HEK293 (cell line): ENCODE measurements around the gene HELQ.

Source experiments
- EGR2 ChIP-seq: fragments of 450-650 bp; formaldehyde crosslinking; IDR thresholded peaks from 2 replicates; pipeline ENCODE4 v1.5.1; 2016; ENCODE audit warnings: low read depth, missing biosample characterization, missing genetic modification characterization
- GLI2 ChIP-seq: fragments of 450-650 bp; formaldehyde crosslinking; IDR thresholded peaks from 2 replicates; pipeline ENCODE4; 2017; ENCODE audit warnings: missing biosample characterization, missing genetic modification characterization, low read depth, borderline replicate concordance
- HOXC10 ChIP-seq: sonication (generic); formaldehyde crosslinking; IDR thresholded peaks from 2 replicates; pipeline ENCODE4 v1.8.1; 2023; ENCODE audit warnings: mild to moderate bottlenecking, missing genetic modification reagents
- HOXD13 ChIP-seq: sonication (generic); formaldehyde crosslinking; IDR thresholded peaks from 2 replicates; pipeline ENCODE4 v1.8.0; 2022; ENCODE audit warnings: missing genetic modification reagents, borderline replicate concordance
- KLF16 ChIP-seq: fragments of 450-650 bp; formaldehyde crosslinking; IDR thresholded peaks from 2 replicates; pipeline ENCODE4 v1.5.1; 2017; ENCODE audit warnings: missing biosample characterization, missing genetic modification characterization
- OVOL3 ChIP-seq: fragments of 450-650 bp; formaldehyde crosslinking; IDR thresholded peaks from 2 replicates; pipeline ENCODE4 v1.5.1; 2016; ENCODE audit warnings: missing biosample characterization, missing genetic modification characterization
- PRDM2 ChIP-seq: fragments of 450-650 bp; formaldehyde crosslinking; IDR thresholded peaks from 2 replicates; pipeline ENCODE4 v1.5.1; 2016; ENCODE audit warnings: missing biosample characterization, missing genetic modification characterization, borderline replicate concordance
- REPIN1 ChIP-seq: fragments of 450-650 bp; formaldehyde crosslinking; IDR thresholded peaks from 2 replicates; pipeline ENCODE4 v1.5.1; 2017; ENCODE audit warnings: missing biosample characterization, missing genetic modification characterization, low read depth
- TCF7L2 ChIP-seq: IDR thresholded peaks from 2 replicates; pipeline ENCODE4 v1.6.1; 2011; ENCODE audit warnings: low read depth, mild to moderate bottlenecking, inconsistent platforms, low read length, moderate library complexity, borderline replicate concordance
- ZBTB17 ChIP-seq: fragments of 450-650 bp; formaldehyde crosslinking; IDR thresholded peaks from 2 replicates; pipeline ENCODE4 v1.5.1; 2016; ENCODE audit warnings: missing biosample characterization, missing genetic modification characterization
- ZBTB8A ChIP-seq: fragments of 450-650 bp; formaldehyde crosslinking; IDR thresholded peaks from 2 replicates; pipeline ENCODE4 v1.5.1; 2016; ENCODE audit warnings: missing biosample characterization, missing genetic modification characterization
- ZNF302 ChIP-seq: fragments of 450-650 bp; formaldehyde crosslinking; IDR thresholded peaks from 2 replicates; pipeline ENCODE4 v1.5.1; 2016; ENCODE audit warnings: missing biosample characterization, missing genetic modification characterization, low read depth
- ZNF354C ChIP-seq: fragments of 450-650 bp; formaldehyde crosslinking; IDR thresholded peaks from 2 replicates; pipeline ENCODE4 v1.5.1; 2016; ENCODE audit warnings: missing biosample characterization, missing genetic modification characterization, low read depth, borderline replicate concordance
- ZNF404 ChIP-seq: fragments of 450-650 bp; formaldehyde crosslinking; IDR thresholded peaks from 2 replicates; pipeline ENCODE4 v1.5.1; 2017; ENCODE audit warnings: missing biosample characterization, missing genetic modification characterization
- ZNF473 ChIP-seq: fragments of 450-650 bp; formaldehyde crosslinking; IDR thresholded peaks from 2 replicates; pipeline ENCODE4 v1.5.1; 2017; ENCODE audit warnings: missing biosample characterization, missing genetic modification characterization
- ZNF513 ChIP-seq: fragments of 450-650 bp; IDR thresholded peaks from 2 replicates; pipeline ENCODE4 v1.5.1; 2018; ENCODE audit warnings: missing biosample characterization, missing genetic modification characterization
- ZNF610 ChIP-seq: fragments of 450-650 bp; formaldehyde crosslinking; IDR thresholded peaks from 2 replicates; pipeline ENCODE4 v1.5.1; 2016; ENCODE audit warnings: missing biosample characterization, missing genetic modification characterization, borderline replicate concordance
- ZNF664 ChIP-seq: fragments of 450-650 bp; formaldehyde crosslinking; IDR thresholded peaks from 2 replicates; pipeline ENCODE4 v1.5.1; 2016; ENCODE audit warnings: missing biosample characterization, missing genetic modification characterization
- ZNF747 ChIP-seq: fragments of 450-650 bp; formaldehyde crosslinking; IDR thresholded peaks from 2 replicates; pipeline ENCODE4 v1.5.1; 2016; ENCODE audit warnings: missing biosample characterization, missing genetic modification characterization
- ZNF843 ChIP-seq: fragments of 450-650 bp; formaldehyde crosslinking; IDR thresholded peaks from 2 replicates; pipeline ENCODE4 v1.5.1; 2016; ENCODE audit warnings: missing biosample characterization, missing genetic modification characterization
- TF ChIP-seq, protein P1 (sequence below): fragments of 450-650 bp; formaldehyde crosslinking; IDR thresholded peaks from 2 replicates; pipeline ENCODE4 v1.5.1; 2016; ENCODE audit warnings: missing biosample characterization, missing genetic modification characterization
- TF ChIP-seq, protein P2 (sequence below): fragments of 450-650 bp; formaldehyde crosslinking; IDR thresholded peaks from 2 replicates; pipeline ENCODE4 v1.5.1; 2016; ENCODE audit warnings: missing biosample characterization, missing genetic modification characterization
- TF ChIP-seq, protein P3 (sequence below): fragments of 450-650 bp; formaldehyde crosslinking; IDR thresholded peaks from 2 replicates; pipeline ENCODE4 v1.5.1; 2017; ENCODE audit warnings: missing biosample characterization, missing genetic modification characterization
- TF ChIP-seq, protein P4 (sequence below): fragments of 450-650 bp; formaldehyde crosslinking; IDR thresholded peaks from 2 replicates; pipeline ENCODE4 v1.5.1; 2016; ENCODE audit warnings: missing biosample characterization, missing genetic modification characterization

The HELQ gene

GRCh38 chr4:83455281-83456183, at the start of gene HELQ, which contains the start of gene MRPS18C (continued):
- no peak for TF ChIP-seq ZNF404 (tag by site-specific recombination)
- TF ChIP-seq GLI2 (tag by site-specific recombination): no peak
- peak; percentile 59 for TF ChIP-seq EGR2
- TF ChIP-seq ZNF354C (tag by site-specific recombination): no peak
- no peak for TF ChIP-seq ZNF747
- peak; percentile 73 for TF ChIP-seq ZBTB8A (tag by site-specific recombination)
- peak; percentile 23 for TF ChIP-seq ZNF843
- no peak for TF ChIP-seq ZNF473 (tag by site-specific recombination)
- TF ChIP-seq OVOL3 (tag by site-specific recombination): no peak
- TF ChIP-seq, protein P1, sequence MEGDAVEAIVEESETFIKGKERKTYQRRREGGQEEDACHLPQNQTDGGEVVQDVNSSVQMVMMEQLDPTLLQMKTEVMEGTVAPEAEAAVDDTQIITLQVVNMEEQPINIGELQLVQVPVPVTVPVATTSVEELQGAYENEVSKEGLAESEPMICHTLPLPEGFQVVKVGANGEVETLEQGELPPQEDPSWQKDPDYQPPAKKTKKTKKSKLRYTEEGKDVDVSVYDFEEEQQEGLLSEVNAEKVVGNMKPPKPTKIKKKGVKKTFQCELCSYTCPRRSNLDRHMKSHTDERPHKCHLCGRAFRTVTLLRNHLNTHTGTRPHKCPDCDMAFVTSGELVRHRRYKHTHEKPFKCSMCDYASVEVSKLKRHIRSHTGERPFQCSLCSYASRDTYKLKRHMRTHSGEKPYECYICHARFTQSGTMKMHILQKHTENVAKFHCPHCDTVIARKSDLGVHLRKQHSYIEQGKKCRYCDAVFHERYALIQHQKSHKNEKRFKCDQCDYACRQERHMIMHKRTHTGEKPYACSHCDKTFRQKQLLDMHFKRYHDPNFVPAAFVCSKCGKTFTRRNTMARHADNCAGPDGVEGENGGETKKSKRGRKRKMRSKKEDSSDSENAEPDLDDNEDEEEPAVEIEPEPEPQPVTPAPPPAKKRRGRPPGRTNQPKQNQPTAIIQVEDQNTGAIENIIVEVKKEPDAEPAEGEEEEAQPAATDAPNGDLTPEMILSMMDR (tag by site-specific recombination): no peak
- no peak for TF ChIP-seq ZNF513 (tag by site-specific recombination)
- peak; percentile 9; the same call in 1 of the 2 replicates for TF ChIP-seq ZNF610
- TF ChIP-seq REPIN1 (tag by site-specific recombination): no peak
- TF ChIP-seq, protein P2, sequence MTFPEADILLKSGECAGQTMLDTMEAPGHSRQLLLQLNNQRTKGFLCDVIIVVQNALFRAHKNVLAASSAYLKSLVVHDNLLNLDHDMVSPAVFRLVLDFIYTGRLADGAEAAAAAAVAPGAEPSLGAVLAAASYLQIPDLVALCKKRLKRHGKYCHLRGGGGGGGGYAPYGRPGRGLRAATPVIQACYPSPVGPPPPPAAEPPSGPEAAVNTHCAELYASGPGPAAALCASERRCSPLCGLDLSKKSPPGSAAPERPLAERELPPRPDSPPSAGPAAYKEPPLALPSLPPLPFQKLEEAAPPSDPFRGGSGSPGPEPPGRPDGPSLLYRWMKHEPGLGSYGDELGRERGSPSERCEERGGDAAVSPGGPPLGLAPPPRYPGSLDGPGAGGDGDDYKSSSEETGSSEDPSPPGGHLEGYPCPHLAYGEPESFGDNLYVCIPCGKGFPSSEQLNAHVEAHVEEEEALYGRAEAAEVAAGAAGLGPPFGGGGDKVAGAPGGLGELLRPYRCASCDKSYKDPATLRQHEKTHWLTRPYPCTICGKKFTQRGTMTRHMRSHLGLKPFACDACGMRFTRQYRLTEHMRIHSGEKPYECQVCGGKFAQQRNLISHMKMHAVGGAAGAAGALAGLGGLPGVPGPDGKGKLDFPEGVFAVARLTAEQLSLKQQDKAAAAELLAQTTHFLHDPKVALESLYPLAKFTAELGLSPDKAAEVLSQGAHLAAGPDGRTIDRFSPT: no peak
- TF ChIP-seq ZNF664: no peak
- TF ChIP-seq PRDM2 (tag by site-specific recombination): no peak
- peak; percentile 87 for TF ChIP-seq KLF16 (tag by site-specific recombination)
- TF ChIP-seq TCF7L2: no peak
- TF ChIP-seq, protein P3, sequence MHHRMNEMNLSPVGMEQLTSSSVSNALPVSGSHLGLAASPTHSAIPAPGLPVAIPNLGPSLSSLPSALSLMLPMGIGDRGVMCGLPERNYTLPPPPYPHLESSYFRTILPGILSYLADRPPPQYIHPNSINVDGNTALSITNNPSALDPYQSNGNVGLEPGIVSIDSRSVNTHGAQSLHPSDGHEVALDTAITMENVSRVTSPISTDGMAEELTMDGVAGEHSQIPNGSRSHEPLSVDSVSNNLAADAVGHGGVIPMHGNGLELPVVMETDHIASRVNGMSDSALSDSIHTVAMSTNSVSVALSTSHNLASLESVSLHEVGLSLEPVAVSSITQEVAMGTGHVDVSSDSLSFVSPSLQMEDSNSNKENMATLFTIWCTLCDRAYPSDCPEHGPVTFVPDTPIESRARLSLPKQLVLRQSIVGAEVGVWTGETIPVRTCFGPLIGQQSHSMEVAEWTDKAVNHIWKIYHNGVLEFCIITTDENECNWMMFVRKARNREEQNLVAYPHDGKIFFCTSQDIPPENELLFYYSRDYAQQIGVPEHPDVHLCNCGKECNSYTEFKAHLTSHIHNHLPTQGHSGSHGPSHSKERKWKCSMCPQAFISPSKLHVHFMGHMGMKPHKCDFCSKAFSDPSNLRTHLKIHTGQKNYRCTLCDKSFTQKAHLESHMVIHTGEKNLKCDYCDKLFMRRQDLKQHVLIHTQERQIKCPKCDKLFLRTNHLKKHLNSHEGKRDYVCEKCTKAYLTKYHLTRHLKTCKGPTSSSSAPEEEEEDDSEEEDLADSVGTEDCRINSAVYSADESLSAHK: peak; percentile 93
- no peak for TF ChIP-seq HOXD13
- TF ChIP-seq HOXC10: no peak
- TF ChIP-seq, protein P4, sequence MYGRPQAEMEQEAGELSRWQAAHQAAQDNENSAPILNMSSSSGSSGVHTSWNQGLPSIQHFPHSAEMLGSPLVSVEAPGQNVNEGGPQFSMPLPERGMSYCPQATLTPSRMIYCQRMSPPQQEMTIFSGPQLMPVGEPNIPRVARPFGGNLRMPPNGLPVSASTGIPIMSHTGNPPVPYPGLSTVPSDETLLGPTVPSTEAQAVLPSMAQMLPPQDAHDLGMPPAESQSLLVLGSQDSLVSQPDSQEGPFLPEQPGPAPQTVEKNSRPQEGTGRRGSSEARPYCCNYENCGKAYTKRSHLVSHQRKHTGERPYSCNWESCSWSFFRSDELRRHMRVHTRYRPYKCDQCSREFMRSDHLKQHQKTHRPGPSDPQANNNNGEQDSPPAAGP (tag by site-specific recombination): peak; percentile 45; the same call in 1 of the 2 replicates
- peak; percentile 78 for TF ChIP-seq ZBTB17 (tag by site-specific recombination)
- no peak for TF ChIP-seq ZNF302 (tag by site-specific recombination)
